ENCODE results near the gene NUDT6.
"Not testable (repeated sequence)": the region's sequence is repeated elsewhere in the genome, so short reads cannot be mapped to it uniquely, and the experiment has no call there.

The NUDT6 gene

DNA sequence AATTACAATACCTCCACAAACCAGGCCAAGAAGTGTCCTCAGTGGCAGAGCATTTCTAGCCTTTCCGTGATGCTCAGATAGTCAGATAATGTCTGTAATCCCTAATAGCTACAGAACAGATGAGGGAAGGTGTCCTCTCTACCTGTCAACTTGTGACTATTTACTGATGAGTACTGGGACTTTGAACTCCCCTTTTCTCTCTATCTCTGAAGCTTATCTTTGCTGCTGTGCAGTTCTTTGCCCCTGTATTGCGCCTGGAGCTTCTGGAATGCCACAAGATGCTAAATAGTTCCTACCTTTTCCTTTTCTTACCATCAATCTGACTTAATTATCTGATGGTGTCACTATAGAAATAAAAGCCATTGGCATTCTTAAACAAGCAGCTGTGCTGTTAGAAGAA lies 65.2 kb downstream of the NUDT6 start:
- WGBS, 2 experiments = 92 to 94% methylated on average over 2 of the region's 2 CpGs

DNA sequence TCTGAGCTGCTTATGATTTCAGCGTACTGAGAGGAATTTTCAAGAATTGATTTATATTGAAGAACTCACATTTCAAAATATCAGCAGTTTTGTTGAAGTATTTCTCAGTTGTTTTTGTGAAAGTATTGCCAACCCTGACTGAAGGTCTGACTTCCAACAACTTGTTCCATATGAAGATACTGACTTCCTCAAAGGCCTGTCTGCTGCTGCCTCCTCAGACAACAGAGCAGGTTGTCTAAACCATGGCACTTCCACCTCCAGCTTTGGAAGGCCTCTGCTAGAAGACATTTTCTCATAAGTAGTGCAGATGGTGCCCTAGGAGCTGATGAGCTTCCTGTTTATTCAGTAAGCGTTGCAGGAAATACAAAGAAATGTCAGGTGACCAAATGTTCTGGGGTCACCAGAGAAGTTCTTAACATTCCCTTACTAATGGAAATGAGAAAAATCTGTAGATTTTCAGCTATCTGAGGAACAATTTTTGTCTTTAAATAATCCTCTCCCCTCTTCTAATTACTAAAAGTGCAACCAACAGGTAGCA lies 67.0 kb downstream of the NUDT6 start:
- Histone ChIP-seq H3K4me3 (ENCODE audit: insufficient read depth, low read depth, low read length) (no peak overlapping the region), H3K36me3 (ENCODE audit: control insufficient read depth, insufficient read depth, low read length) (no peaks in the 10 kb centered on the region), H3K27ac (ENCODE audit: insufficient read depth, low read depth, low read length, poor library complexity, severe bottlenecking) (no peak overlapping the region), H3K9me3 (ENCODE audit: control insufficient read depth, low read length) (no peaks in the 10 kb centered on the region), H3K4me1 (ENCODE audit: control insufficient read depth, insufficient read depth, low read length) (peaks cover 7% of the 10 kb centered on the region), H3K27me3 (ENCODE audit: control insufficient read depth, insufficient read depth, low read length, poor library complexity, severe bottlenecking) (no peaks in the 10 kb centered on the region)
- 97 to 100% methylated on average over 1 to 2 of the region's 2 CpGs for WGBS, 2 experiments

More for the DNA sequence above, 65.2 kb downstream of the NUDT6 start:
- Histone ChIP-seq H3K27ac (ENCODE audit: insufficient read depth, low read depth, low read length, poor library complexity, severe bottlenecking) (no peak overlapping the region), H3K36me3 (ENCODE audit: control insufficient read depth, insufficient read depth, low read length) (no peaks in the 10 kb centered on the region), H3K4me1 (ENCODE audit: control insufficient read depth, insufficient read depth, low read length) (peaks cover 12% of the 10 kb centered on the region), H3K9me3 (ENCODE audit: control insufficient read depth, low read length) (no peaks in the 10 kb centered on the region), H3K4me3 (ENCODE audit: insufficient read depth, low read depth, low read length) (no peak overlapping the region), H3K27me3 (ENCODE audit: control insufficient read depth, insufficient read depth, low read length, poor library complexity, severe bottlenecking) (no peaks in the 10 kb centered on the region)

DNA sequence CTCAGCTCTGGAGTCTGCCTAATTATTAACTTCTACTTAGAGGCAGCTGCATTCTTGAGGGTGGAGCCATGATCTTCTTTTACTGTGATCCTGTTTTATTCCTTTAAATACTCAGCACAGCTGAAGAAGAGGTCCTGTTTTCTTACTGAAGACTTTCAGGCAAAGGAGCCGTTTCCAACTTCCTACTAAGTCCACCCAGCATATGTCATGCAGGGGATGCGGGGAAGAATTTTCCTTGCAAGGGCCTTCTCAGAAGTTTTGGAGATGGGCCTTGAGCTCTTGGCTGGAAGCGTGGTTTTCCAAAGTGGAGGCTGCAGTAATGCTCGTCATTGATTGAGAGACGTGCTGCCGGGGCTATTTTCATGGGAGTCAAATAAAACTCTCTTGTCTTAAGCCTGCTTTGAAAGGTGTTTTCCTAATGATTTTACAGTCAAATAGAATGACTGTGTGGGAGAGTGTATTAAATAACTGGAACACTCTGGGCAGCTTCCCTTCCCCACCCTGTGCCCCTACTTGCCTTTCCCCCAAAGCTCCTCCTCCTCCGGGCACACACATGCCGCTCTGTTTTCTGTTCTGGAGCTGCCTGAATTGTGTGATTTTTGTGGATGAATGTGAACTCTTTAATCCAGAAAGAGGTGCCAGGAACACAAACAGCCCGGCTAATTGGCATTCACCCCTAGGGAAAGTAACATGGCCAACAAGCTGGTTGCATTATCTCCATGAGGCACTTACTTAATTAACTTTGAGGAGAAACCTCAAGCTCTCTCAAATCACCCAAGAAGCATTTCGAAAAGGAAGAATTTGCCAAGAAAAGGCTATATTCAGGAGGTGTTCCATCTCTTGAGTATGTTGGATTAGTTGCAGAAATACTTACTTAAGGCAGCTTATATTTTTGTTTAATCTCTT lies 67.7 kb downstream of the NUDT6 start:
- no peak overlapping the region for H3K4me3 ChIP-seq (ENCODE audit: insufficient read depth, low read depth, low read length)
- H3K4me1 ChIP-seq (ENCODE audit: control insufficient read depth, insufficient read depth, low read length) = peaks cover 7% of the 10 kb centered on the region
- no peaks in the 10 kb centered on the region for H3K9me3 ChIP-seq (ENCODE audit: control insufficient read depth, low read length)
- H3K27ac ChIP-seq (ENCODE audit: insufficient read depth, low read depth, low read length, poor library complexity, severe bottlenecking) = peak overlapping the region; percentile 3
- H3K36me3 ChIP-seq (ENCODE audit: control insufficient read depth, insufficient read depth, low read length) = no peaks in the 10 kb centered on the region
- no peaks in the 10 kb centered on the region for H3K27me3 ChIP-seq (ENCODE audit: control insufficient read depth, insufficient read depth, low read length, poor library complexity, severe bottlenecking)
- 80 to 86% methylated on average over 9 to 10 of the region's 10 CpGs for WGBS, 2 experiments

DNA sequence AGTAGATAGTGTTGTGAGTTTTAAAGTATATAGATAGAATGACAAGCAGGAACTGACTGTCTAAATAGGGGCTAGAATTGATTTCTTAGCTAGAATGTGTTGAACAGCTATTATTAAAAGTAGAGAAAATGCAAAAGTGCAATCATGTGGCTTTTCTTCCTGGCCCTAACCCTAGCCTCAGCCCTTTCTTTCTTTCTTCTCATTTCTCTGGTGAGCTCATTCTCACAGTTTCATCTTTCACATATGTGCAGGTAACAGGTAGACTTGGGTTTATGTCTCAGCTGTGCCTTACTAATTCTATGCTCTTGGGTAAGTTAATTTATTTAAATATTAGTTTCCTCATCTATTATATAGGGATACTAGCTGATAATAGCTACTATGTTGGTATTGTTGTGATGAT lies 70.8 kb downstream of the NUDT6 start:
- Histone ChIP-seq H3K36me3 (ENCODE audit: control insufficient read depth, insufficient read depth, low read length) (no peaks in the 10 kb centered on the region), H3K27ac (ENCODE audit: insufficient read depth, low read depth, low read length, poor library complexity, severe bottlenecking) (no peak overlapping the region), H3K4me1 (ENCODE audit: control insufficient read depth, insufficient read depth, low read length) (peaks cover 7% of the 10 kb centered on the region), H3K27me3 (ENCODE audit: control insufficient read depth, insufficient read depth, low read length, poor library complexity, severe bottlenecking) (no peaks in the 10 kb centered on the region), H3K4me3 (ENCODE audit: insufficient read depth, low read depth, low read length) (no peak overlapping the region), H3K9me3 (ENCODE audit: control insufficient read depth, low read length) (no peaks in the 10 kb centered on the region)

DNA sequence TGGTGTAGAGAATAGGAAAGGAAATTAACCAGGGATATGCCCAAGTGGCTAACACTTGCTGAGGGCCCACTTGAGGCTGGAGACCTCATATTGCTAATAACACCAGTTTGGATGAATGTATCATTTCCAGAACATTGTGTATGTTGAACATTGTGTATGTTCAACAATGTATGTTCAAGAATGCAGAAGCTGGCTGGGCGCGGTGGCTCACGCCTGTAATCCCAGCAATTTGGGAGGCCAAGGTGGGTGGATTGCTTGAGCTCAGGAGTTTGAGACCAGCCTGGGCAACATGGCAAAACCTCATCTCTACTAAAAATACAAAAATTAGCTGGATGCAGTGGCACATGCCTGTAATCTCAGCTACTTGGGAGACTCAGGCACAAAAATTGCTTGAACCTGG lies 72.6 kb downstream of the NUDT6 start:
- H3K4me1 ChIP-seq (ENCODE audit: control insufficient read depth, insufficient read depth, low read length); H3K27ac ChIP-seq (ENCODE audit: insufficient read depth, low read depth, low read length, poor library complexity, severe bottlenecking); H3K4me3 ChIP-seq (ENCODE audit: insufficient read depth, low read depth, low read length); H3K36me3 ChIP-seq (ENCODE audit: control insufficient read depth, insufficient read depth, low read length); H3K9me3 ChIP-seq (ENCODE audit: control insufficient read depth, low read length); H3K27me3 ChIP-seq (ENCODE audit: control insufficient read depth, insufficient read depth, low read length, poor library complexity, severe bottlenecking): not testable (repeated sequence)
- WGBS, 2 experiments = 91 to 95% methylated on average over 3 of the region's 3 CpGs

DNA sequence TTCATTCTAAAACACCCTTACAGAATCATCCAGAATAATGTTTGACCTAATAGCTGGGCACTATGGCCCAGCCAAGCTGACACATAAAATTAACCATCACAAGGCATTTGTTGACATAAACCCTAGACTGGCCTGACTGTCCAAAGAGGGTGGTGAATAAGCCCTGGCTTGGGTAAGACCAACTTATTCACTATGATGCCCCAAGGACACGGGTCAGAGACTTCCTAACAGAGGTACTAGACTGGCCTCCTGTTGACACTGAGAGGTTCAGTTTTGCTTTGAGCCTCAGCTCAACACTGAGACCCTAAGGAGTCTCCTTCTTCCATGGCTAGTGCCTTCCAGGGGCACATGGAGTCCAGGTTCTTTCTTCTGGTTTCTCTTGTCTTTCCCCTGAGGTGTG lies 74.5 kb downstream of the NUDT6 start:
- no peaks in the 10 kb centered on the region for H3K27me3 ChIP-seq (ENCODE audit: control insufficient read depth, insufficient read depth, low read length, poor library complexity, severe bottlenecking)
- H3K36me3 ChIP-seq (ENCODE audit: control insufficient read depth, insufficient read depth, low read length) = no peaks in the 10 kb centered on the region
- WGBS, 2 experiments = 91 to 92% methylated on average over 1 of the region's 1 CpG
- no peaks in the 10 kb centered on the region for H3K4me1 ChIP-seq (ENCODE audit: control insufficient read depth, insufficient read depth, low read length)
- no peak overlapping the region for H3K27ac ChIP-seq (ENCODE audit: insufficient read depth, low read depth, low read length, poor library complexity, severe bottlenecking)
- no peak overlapping the region for H3K4me3 ChIP-seq (ENCODE audit: insufficient read depth, low read depth, low read length)
- H3K9me3 ChIP-seq (ENCODE audit: control insufficient read depth, low read length) = no peaks in the 10 kb centered on the region

DNA sequence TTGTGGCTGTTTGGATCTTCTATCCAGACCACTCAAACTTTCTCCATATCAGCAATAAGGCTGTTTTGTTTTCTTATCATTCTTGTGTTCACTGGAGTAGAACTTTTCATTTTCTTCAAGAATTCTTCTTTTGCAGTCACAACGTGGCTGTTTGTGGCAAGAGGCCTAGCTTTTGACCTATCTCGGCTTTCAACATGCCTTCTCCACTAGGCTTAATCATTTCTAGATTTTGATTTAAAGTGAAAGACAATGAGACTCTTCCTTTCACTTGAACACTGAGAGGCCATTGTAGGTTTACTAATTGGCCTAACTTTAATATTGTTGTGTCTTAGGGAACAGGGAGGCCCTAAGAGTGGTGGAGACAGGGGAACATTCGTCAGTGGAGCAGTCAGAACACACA lies 76.6 kb downstream of the NUDT6 start:
- no peak overlapping the region for H3K27ac ChIP-seq (ENCODE audit: insufficient read depth, low read depth, low read length, poor library complexity, severe bottlenecking)
- 85 to 92% methylated on average over 3 of the region's 3 CpGs for WGBS, 2 experiments
- H3K36me3 ChIP-seq (ENCODE audit: control insufficient read depth, insufficient read depth, low read length) = no peaks in the 10 kb centered on the region

GRCh38 chr4:122845066-122845465 lies 77.3 kb downstream of the NUDT6 start:
- no peaks in the 10 kb centered on the region for H3K36me3 ChIP-seq (ENCODE audit: control insufficient read depth, insufficient read depth, low read length)
- H3K4me3 ChIP-seq (ENCODE audit: insufficient read depth, low read depth, low read length) = no peak overlapping the region
- H3K27ac ChIP-seq (ENCODE audit: insufficient read depth, low read depth, low read length, poor library complexity, severe bottlenecking) = no peak overlapping the region
- H3K9me3 ChIP-seq (ENCODE audit: control insufficient read depth, low read length) = no peaks in the 10 kb centered on the region
- 77 to 85% methylated on average over 3 of the region's 3 CpGs for WGBS, 2 experiments
- no peaks in the 10 kb centered on the region for H3K4me1 ChIP-seq (ENCODE audit: control insufficient read depth, insufficient read depth, low read length)
- no peaks in the 10 kb centered on the region for H3K27me3 ChIP-seq (ENCODE audit: control insufficient read depth, insufficient read depth, low read length, poor library complexity, severe bottlenecking)

More for the DNA sequence above, 76.6 kb downstream of the NUDT6 start:
- no peaks in the 10 kb centered on the region for H3K27me3 ChIP-seq (ENCODE audit: control insufficient read depth, insufficient read depth, low read length, poor library complexity, severe bottlenecking)
- no peaks in the 10 kb centered on the region for H3K4me1 ChIP-seq (ENCODE audit: control insufficient read depth, insufficient read depth, low read length)
- no peak overlapping the region for H3K4me3 ChIP-seq (ENCODE audit: insufficient read depth, low read depth, low read length)
- H3K9me3 ChIP-seq (ENCODE audit: control insufficient read depth, low read length) = no peaks in the 10 kb centered on the region

- not testable (repeated sequence) for H3K36me3 ChIP-seq (ENCODE audit: control insufficient read depth, insufficient read depth, low read length); H3K4me3 ChIP-seq (ENCODE audit: insufficient read depth, low read depth, low read length); H3K27me3 ChIP-seq (ENCODE audit: control insufficient read depth, insufficient read depth, low read length, poor library complexity, severe bottlenecking); H3K9me3 ChIP-seq (ENCODE audit: control insufficient read depth, low read length); H3K4me1 ChIP-seq (ENCODE audit: control insufficient read depth, insufficient read depth, low read length); H3K27ac ChIP-seq (ENCODE audit: insufficient read depth, low read depth, low read length, poor library complexity, severe bottlenecking)
- WGBS, 2 experiments = 97 to 100% methylated on average over 1 of the region's 1 CpG
Measured at GRCh38 chr4:122844391-122844790, 78.0 kb downstream of the NUDT6 start.

- H3K27me3 ChIP-seq (ENCODE audit: control insufficient read depth, insufficient read depth, low read length, poor library complexity, severe bottlenecking) = no peaks in the 10 kb centered on the region
- no peaks in the 10 kb centered on the region for H3K9me3 ChIP-seq (ENCODE audit: control insufficient read depth, low read length)
- no peak overlapping the region for H3K4me3 ChIP-seq (ENCODE audit: insufficient read depth, low read depth, low read length)
- H3K27ac ChIP-seq (ENCODE audit: insufficient read depth, low read depth, low read length, poor library complexity, severe bottlenecking) = no peak overlapping the region
- H3K4me1 ChIP-seq (ENCODE audit: control insufficient read depth, insufficient read depth, low read length) = no peaks in the 10 kb centered on the region
- 95 to 96% methylated on average over 4 of the region's 4 CpGs for WGBS, 2 experiments
- peaks cover 10% of the 10 kb centered on the region for H3K36me3 ChIP-seq (ENCODE audit: control insufficient read depth, insufficient read depth, low read length)
Measured at GRCh38 chr4:122842984-122843531, 79.3 kb downstream of the NUDT6 start.

Data from ectodermal cell (in vitro differentiated cells).